Peyer's patch (tissue), 4 donors: ENCODE measurements around the gene G0S2. TPM values are rescaled to one million over a fixed set of nuclear protein-coding genes. Genes with fewer than 3 reads are reported as not detected.

Source experiments
- DNase-seq, 3 donors: peaks; one replicate each; pipeline ENCODE4 v3.0.0-alpha.2; 2017 to 2019
- H3K27ac ChIP-seq, 4 donors: fragments of 200-600 bp; sonication (generic); one replicate each; pipeline ENCODE4 v1.5.1; 2016 to 2019
- H3K27me3 ChIP-seq, 2 donors: fragments of 200-600 bp; sonication (generic); one replicate each; pipeline ENCODE4 v1.5.1; 2019
- H3K36me3 ChIP-seq, 3 donors: fragments of 200-600 bp; sonication (generic); one replicate each; pipeline ENCODE4 v1.5.1; 2016 to 2019
- H3K4me1 ChIP-seq, 4 donors: fragments of 200-600 bp; sonication (generic); one replicate each; pipeline ENCODE4 v1.5.1; 2016 to 2019
- H3K4me3 ChIP-seq, 4 donors: fragments of 200-600 bp; sonication (generic); 1 replicate in 3 of 4; 2 replicates in 1 of 4; pipeline ENCODE4 v1.5.1; 2016 to 2019; ENCODE audit warnings: mild to moderate bottlenecking in 1 of 4
- H3K9me3 ChIP-seq, 4 donors: fragments of 200-600 bp; sonication (generic); one replicate each; pipeline ENCODE4 v1.5.1; 2016 to 2019; ENCODE audit warnings: mild to moderate bottlenecking in 1 of 4
- POLR2A ChIP-seq, 2 donors: fragments of 450-650 bp; IDR thresholded peaks; one replicate each; pipeline ENCODE4 v1.5.1; 2017; ENCODE audit warnings: antibody characterized with exemption in 2 of 2, mild to moderate bottlenecking in 2 of 2, moderate library complexity in 2 of 2
- total RNA-seq, 4 donors: library from RNA; depleted of rRNA; stranded (reverse); fragments of >200 nt; gene quantifications; one replicate each; pipeline ENCODE4 v1.1.0, GENCODE V29; 2016
- TF ChIP-seq, protein P1 (sequence below), 6 experiments: fragments of 450-650 bp in 4 of 6; fragments of 200-600 bp in 2 of 6; sonication (generic) in 1 of 6; IDR thresholded peaks; one replicate each; pipeline ENCODE4 v1.5.1; 2017 to 2019; ENCODE audit warnings: antibody characterized with exemption in 6 of 6, mild to moderate bottlenecking in 3 of 6, moderate library complexity in 1 of 6

The G0S2 gene
- total RNA-seq, 4 donors from 2014 or later, result 2.3 to 70.4 (median 14.1) TPM

DNA sequence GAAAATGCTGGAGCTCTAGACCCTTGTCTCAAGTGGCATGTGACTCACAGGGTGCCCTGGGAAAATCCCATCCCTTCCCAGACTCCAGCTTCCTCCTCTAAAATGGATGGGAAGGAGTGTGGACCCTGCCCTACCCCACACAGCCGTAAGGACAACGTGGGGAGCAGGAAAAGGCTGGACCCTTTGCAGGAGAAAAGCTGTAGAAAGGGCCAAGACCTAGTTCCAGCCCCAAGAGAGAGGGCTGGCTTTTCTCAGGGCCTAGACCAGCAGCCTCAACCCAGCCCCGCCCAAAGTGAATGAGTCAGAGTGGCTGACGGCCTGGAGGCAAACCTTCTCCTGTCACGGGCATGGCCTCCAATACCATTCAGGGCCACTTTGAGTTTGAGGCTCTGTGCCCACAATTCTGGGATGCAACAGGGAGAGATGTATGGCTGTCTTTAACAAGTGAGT, 24.0 kb upstream of the G0S2 start:
- peak overlapping the region in 2 of 4 donors; percentile 39 to 52 for H3K4me3 ChIP-seq
- peak in 2 of 3 donors; percentile 84 to 87 for DNase-seq
- no peaks in the 10 kb centered on the region for H3K36me3 ChIP-seq
- no peaks in the 10 kb centered on the region for H3K27me3 ChIP-seq
- no peaks in the 10 kb centered on the region for H3K9me3 ChIP-seq
- peaks cover 0 to 68% (median 2%) of the 10 kb centered on the region in 4 donors for H3K4me1 ChIP-seq
- TF ChIP-seq, protein P1, sequence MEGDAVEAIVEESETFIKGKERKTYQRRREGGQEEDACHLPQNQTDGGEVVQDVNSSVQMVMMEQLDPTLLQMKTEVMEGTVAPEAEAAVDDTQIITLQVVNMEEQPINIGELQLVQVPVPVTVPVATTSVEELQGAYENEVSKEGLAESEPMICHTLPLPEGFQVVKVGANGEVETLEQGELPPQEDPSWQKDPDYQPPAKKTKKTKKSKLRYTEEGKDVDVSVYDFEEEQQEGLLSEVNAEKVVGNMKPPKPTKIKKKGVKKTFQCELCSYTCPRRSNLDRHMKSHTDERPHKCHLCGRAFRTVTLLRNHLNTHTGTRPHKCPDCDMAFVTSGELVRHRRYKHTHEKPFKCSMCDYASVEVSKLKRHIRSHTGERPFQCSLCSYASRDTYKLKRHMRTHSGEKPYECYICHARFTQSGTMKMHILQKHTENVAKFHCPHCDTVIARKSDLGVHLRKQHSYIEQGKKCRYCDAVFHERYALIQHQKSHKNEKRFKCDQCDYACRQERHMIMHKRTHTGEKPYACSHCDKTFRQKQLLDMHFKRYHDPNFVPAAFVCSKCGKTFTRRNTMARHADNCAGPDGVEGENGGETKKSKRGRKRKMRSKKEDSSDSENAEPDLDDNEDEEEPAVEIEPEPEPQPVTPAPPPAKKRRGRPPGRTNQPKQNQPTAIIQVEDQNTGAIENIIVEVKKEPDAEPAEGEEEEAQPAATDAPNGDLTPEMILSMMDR (IDR thresholded peaks at IDR 0.05), result no peak
- peak in 1 of 2 donors; percentile 69 for TF ChIP-seq POLR2A (IDR thresholded peaks at IDR 0.05)
- peak overlapping the region in 3 of 4 donors; percentile 76 to 93 (median 90) for H3K27ac ChIP-seq

GRCh38 chr1:209652121-209652735, 23.0 kb upstream of the G0S2 start, which contains the start of gene LAMB3:
Gene LAMB3, minus strand, starts transcription at chr1:209652425. Its CDS starts 1,481 bp downstream, at chr1:209650944.
- peak within 1 kb of the TSS in 2 of 4 donors; percentile 39 to 52 for H3K4me3 ChIP-seq
- peak in 1 of 2 donors; percentile 73 for TF ChIP-seq POLR2A (IDR thresholded peaks at IDR 0.05)
- TF ChIP-seq, protein P1 (IDR thresholded peaks at IDR 0.05), result no peak
- H3K27ac ChIP-seq, result peak within 1 kb of the TSS in 3 of 4 donors; percentile 76 to 93 (median 90)
- no peaks in the 10 kb centered on the region for H3K27me3 ChIP-seq
- DNase-seq, result peak in 2 of 3 donors; percentile 87 to 88
- H3K4me1 ChIP-seq, result peaks cover 0 to 74% (median 2%) of the 10 kb centered on the region in 4 donors
- H3K9me3 ChIP-seq, result no peaks in the 10 kb centered on the region
- no peaks in the 10 kb centered on the region for H3K36me3 ChIP-seq

DNA sequence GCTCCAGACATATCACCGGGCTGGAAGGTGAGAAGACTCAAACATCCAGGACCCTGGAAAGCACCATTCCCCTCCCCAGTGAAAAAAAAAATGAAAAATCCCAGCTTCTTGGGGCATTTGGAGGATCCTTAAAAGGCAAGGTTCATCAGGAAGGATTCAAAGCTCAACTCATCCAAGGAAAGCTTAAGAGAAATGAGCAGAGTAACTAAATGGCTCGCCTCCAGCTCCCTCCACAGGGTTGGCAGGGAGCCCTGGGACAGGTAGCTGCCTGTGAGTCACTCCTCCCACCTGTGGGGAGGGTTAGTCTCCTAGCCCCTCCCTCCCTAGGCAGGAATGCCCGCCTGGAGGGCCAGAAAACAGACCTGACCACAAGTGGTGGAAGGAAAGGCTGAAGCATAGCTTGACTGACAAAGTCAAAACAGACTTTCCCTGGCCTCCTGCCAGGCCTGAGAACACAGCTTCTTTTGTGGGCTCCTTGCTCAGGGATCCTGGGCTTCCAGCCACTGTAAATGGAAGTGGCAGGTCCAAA, 22.3 kb upstream of the G0S2 start:
- Histone ChIP-seq H3K27me3 (no peaks in the 10 kb centered on the region), H3K27ac (peak overlapping the region in 3 of 4 donors; percentile 76 to 93 (median 90)), H3K4me1 (peaks cover 0 to 81% (median 2%) of the 10 kb centered on the region in 4 donors), H3K36me3 (no peaks in the 10 kb centered on the region), H3K9me3 (no peaks in the 10 kb centered on the region), H3K4me3 (peak overlapping the region in 2 of 4 donors; percentile 39 to 52)
- DNase-seq, result peak in 2 of 3 donors; percentile 90 to 93
- TF ChIP-seq, protein P1 (IDR thresholded peaks at IDR 0.05), result no peak
- TF ChIP-seq POLR2A (IDR thresholded peaks at IDR 0.05), result peak; percentile 62 to 89

DNA sequence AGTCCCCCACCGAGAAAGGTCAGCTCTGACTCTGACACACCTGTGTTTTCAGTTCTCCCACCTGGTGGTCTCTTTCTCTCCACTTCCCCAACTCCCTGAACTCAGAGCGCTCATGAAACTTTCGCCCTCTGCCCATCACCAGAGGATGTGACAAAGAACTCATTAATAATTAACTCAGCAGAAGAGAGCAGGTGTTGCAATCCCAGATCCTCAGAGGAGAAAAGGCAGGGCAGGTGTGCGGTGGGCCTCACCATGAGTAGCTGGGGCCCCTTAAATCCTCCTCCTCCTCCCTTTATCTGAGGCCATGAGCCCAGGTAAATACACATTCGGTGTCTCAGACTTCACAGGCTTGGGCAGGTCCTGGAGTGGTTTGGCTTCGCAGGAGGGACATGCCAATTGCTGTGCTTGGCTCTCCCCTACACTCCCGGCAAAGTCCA, 21.3 kb upstream of the G0S2 start:
- TF ChIP-seq POLR2A (IDR thresholded peaks at IDR 0.05), result peak in 1 of 2 donors; percentile 72
- TF ChIP-seq, protein P1 (IDR thresholded peaks at IDR 0.05), result no peak
- Histone ChIP-seq H3K4me3 (peak overlapping the region in 2 of 4 donors; percentile 7 to 25), H3K9me3 (no peaks in the 10 kb centered on the region), H3K36me3 (no peaks in the 10 kb centered on the region), H3K4me1 (peaks cover 0 to 79% (median 2%) of the 10 kb centered on the region in 4 donors), H3K27me3 (no peaks in the 10 kb centered on the region), H3K27ac (peak overlapping the region in 3 of 4 donors; percentile 76 to 93 (median 90))
- peak in 2 of 3 donors; percentile 60 to 67 for DNase-seq

DNA sequence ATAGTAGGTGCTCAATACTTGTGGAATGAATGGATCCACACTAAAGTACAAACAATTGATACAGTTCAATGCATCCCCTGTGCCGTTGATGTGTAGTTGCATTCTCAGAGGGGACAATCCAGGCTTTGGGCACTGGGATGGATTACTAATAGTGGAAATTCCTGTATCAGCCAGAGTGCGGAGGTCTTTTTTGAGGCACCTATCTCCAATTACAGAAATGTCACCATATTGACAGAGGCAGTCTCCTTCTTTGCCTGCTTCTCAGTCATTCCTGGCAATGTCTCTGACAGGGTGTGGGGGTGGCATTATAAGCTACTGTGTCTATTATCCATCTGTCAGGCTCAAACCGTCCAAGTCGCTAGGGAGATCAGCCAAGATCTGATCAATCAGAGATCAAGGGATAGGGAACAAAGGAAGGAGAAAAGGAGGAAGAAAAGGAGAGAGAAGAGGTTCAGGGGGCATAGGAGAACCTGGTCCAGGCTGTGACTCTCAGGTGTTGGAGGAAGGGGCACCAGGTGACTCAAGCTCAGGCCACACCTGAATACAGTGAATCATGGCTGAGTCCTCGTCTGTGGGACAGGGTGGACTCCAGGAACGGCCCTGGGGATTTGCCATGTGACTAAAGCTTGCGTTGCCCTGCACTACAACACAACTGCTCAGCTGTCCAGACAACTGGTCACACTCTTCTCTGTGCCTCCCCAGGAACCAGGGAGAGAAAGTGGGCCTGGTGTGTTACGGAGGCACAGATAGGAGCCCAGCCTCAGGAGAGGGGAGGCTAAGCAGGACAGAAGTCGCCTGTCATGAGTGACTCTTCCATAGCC, 19.6 kb upstream of the G0S2 start:
- DNase-seq, result peak in 2 of 3 donors; percentile 65 to 84
- H3K9me3 ChIP-seq, result no peaks in the 10 kb centered on the region
- peak overlapping the region in 2 of 4 donors; percentile 90 to 93 for H3K27ac ChIP-seq
- no peaks in the 10 kb centered on the region for H3K36me3 ChIP-seq
- H3K4me1 ChIP-seq, result peaks cover 0 to 68% (median 1%) of the 10 kb centered on the region in 4 donors
- no peaks in the 10 kb centered on the region for H3K27me3 ChIP-seq
- peak in 1 of 2 donors; percentile 62 for TF ChIP-seq POLR2A (IDR thresholded peaks at IDR 0.05)
- TF ChIP-seq, protein P1 (IDR thresholded peaks at IDR 0.05), result no peak
- no peak overlapping the region for H3K4me3 ChIP-seq
